ENCODE measurements around the gene FGD5. TPM values are rescaled to one million over a fixed set of nuclear protein-coding genes. Genes with fewer than 3 reads are reported as not detected.

FGD5 gene
- total and polyA plus RNA-seq, 3 donors from 2014 or later, result 14.4 to 17.8 (median 15.6) TPM

- TF ChIP-seq POLR2A (IDR thresholded peaks at IDR 0.05) (no peak), CTCF (IDR thresholded peaks at IDR 0.05) (no peak)
- no peaks in the 10 kb centered on the region for H3K27me3 ChIP-seq
Measured at GRCh38 chr3:14929310-14930074, 110.7 kb downstream of the FGD5 start.

GRCh38 chr3:14933820-14934425, 115.2 kb downstream of the FGD5 start:
- intact Hi-C loops (cut with DNase I; ENCODE audit: low total_unique reads), result no loop called here
- Histone ChIP-seq H3K36me3 (ENCODE audit: low read depth, missing control alignments) (no peaks in the 10 kb centered on the region), H3K27ac (no peak overlapping the region), H3K9me3 (no peaks in the 10 kb centered on the region), H3K27me3 (no peaks in the 10 kb centered on the region), H3K4me1 (no peaks in the 10 kb centered on the region), H3K4me3 (no peak overlapping the region)
- WGBS, 2 donors, result 76 to 77% methylated on average over 7 of the region's 7 CpGs
- TF ChIP-seq CTCF (IDR thresholded peaks at IDR 0.05) (no peak), POLR2A (IDR thresholded peaks at IDR 0.05) (no peak)
- no peak for DNase-seq

More at GRCh38 chr3:14929310-14930074, 110.7 kb downstream of the FGD5 start:
- H3K4me3 ChIP-seq, result no peak overlapping the region
- no peaks in the 10 kb centered on the region for H3K9me3 ChIP-seq
- 83 to 92% methylated on average over 2 of the region's 2 CpGs for WGBS, 2 donors
- intact Hi-C loops (cut with DNase I; ENCODE audit: low total_unique reads), result no loop called here
- DNase-seq, result no peak
- H3K27ac ChIP-seq, result no peak overlapping the region
- no peaks in the 10 kb centered on the region for H3K36me3 ChIP-seq (ENCODE audit: low read depth, missing control alignments)
- H3K4me1 ChIP-seq, result no peaks in the 10 kb centered on the region

- DNase-seq, result no peak
- 89 to 92% methylated on average over 6 of the region's 6 CpGs for whole genome bisulfite sequencing, 2 donors
- no peaks in the 10 kb centered on the region for H3K4me1 ChIP-seq
- no peaks in the 10 kb centered on the region for H3K27me3 ChIP-seq
- no peak overlapping the region for H3K4me3 ChIP-seq
- TF ChIP-seq POLR2A (IDR thresholded peaks at IDR 0.05) (no peak), CTCF (IDR thresholded peaks at IDR 0.05) (no peak)
- no peaks in the 10 kb centered on the region for H3K9me3 ChIP-seq
- intact Hi-C loops (cut with DNase I; ENCODE audit: low total_unique reads), result no loop called here
- no peaks in the 10 kb centered on the region for H3K36me3 ChIP-seq (ENCODE audit: low read depth, missing control alignments)
- no peak overlapping the region for H3K27ac ChIP-seq
Measured at GRCh38 chr3:14935592-14936345, 117.0 kb downstream of the FGD5 start.

- H3K36me3 ChIP-seq (ENCODE audit: low read depth, missing control alignments), result no peaks in the 10 kb centered on the region
- peaks cover 8% of the 10 kb centered on the region for H3K4me1 ChIP-seq
- intact Hi-C loops (cut with DNase I; ENCODE audit: low total_unique reads), result no loop called here
- no peaks in the 10 kb centered on the region for H3K9me3 ChIP-seq
- H3K27me3 ChIP-seq, result no peaks in the 10 kb centered on the region
- TF ChIP-seq POLR2A (IDR thresholded peaks at IDR 0.05) (no peak), CTCF (IDR thresholded peaks at IDR 0.05) (no peak)
- no peak overlapping the region for H3K27ac ChIP-seq
- no peak for DNase-seq
- 90 to 93% methylated on average over 4 of the region's 4 CpGs for WGBS, 2 donors
- H3K4me3 ChIP-seq, result no peak overlapping the region
Measured at GRCh38 chr3:14938954-14939353, 120.2 kb downstream of the FGD5 start.
